GM21367 (cell line): Measurements from ENCODE around the gene GHRL.
"Not testable (repeated sequence)": the region's sequence is repeated elsewhere in the genome, so short reads cannot be mapped to it uniquely, and the experiment has no call there.

Experiments
- ATAC-seq: cut with Tn5 transposase; IDR thresholded peaks from one replicate; pipeline ENCODE4 v1.9.1; 2021; ENCODE audit not compliant: unreplicated experiment

Gene GHRL

DNA sequence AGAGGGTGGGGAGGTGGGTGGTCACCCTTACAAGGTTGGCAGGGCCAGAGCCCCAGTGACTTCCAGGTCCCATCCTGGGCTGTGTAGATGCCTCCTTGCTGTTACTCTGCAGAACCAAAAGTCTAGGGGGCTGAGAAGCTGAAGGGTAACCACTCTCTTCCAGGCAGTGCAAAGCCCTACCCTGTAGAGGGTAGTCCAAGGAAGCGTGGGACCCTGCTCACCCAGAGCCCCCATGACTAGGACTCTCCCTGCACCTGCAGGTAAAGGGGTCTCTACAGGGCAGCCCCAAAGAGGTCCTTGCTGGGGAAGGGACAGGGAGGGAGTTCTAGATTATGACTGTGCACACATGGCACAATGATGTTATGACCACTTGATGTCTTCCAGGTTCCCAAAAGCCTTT, 14.2 kb downstream of the GHRL start:
- no peak for ATAC-seq

DNA sequence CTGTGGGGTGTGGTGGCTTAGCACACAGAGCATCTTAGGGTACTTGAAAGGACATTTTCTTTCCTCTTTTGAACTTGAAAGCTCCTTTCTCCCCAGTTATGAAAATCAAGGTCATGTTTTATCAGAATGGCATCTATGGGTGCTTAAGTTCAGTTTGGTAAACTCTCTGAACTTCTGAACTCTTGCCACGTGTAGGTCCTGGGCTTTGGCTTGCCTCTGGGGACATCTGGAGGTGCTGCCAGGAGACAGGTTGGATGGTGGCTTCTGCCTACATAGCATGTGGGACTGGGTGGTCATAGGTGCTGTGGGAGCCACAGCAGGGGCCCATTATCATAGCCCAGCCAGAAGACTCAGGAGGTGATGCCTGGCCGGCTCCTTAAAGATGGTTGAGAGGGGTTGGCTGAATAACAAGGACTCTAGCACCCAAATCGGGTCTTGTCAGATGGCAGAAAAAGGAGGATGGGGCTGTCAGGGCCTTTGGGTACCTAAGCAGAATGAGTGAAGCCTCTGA, 15.6 kb downstream of the GHRL start:
- ATAC-seq: no peak

DNA sequence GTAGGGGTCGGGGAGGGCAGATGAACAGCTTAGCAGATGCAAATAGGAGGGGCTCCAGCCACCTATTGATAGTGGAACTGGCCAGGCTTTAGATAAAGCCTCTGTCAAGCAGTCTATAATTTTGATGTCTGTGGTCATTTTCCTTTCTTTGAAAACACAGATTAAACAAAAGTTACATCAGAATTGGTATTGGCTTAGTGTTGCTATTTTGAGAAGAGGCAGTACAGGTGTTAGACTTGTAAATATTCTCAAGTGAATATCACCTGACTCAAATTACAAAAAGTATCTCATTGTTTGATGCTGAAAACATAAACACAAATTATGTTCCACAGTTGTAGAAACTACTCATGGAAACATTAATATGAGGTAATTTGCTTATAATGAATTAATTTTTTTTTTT, 18.1 kb downstream of the GHRL start:
- ATAC-seq: no peak

DNA sequence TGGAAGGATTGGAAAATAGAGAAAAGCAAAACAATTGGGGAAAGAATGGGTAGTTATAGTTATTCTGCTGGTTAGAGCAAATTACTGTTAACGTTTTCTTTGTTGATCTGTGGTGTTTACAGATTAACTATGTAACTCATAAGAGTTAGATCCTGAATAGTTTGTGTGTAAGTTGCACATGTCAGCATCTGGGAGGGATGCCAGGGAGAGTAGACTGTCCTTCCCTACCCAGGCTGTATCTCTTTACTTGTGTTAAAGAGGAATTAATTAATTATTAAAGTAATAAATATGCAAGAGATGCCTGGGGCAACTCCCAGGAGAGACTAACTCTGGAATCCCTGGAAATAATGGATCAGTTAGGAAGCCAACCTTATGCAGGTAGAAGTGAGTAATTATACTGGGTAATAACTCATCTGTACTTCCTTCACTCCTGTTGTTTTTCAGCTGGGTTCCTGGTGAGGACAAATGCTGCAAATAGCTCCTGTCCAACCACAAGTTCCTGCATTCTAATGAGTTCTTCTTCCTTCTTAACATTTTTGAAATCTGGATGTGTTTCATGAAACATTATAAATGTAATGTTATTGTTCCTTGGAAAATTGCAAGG, 18.9 kb downstream of the GHRL start:
- ATAC-seq: no peak

DNA sequence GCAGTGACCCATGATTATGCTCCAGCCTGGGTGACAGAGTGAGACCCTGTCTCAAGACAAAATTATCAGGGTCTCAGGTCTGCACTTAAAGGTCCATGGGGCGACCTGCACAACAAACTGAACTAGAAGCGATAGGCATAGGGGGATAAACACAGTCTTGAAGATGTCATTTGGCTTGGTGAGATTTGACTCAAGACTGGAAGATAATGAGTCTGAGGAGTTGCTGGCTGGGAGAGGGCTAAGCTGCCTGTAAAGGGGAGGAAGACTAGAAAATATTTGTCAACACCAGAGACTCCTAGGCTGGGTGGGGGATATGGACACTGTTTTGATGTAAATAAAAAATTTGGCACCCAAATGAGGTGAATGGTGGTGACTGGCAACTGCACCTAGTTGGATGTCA, 19.8 kb downstream of the GHRL start:
- ATAC-seq: no peak

DNA sequence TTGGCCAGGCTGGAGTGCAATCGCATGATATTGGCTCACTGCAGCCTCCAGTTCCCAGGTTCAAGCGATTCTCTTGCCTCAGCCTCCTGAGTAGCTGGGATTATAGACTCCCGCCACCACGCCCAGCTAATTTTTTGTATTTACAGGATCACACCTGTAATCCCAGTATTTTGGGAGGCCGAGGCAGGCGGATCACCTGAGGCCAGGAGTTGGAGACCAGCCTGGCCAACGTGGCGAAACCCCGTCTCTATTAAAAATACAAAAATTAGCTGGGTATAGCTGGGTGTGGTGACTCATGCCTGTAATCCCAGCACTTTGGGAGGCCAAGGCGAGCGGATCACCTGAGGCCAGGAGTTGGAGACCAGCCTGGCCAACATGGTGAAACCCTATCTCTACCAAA, 20.3 kb downstream of the GHRL start:
- not testable (repeated sequence) for ATAC-seq

DNA sequence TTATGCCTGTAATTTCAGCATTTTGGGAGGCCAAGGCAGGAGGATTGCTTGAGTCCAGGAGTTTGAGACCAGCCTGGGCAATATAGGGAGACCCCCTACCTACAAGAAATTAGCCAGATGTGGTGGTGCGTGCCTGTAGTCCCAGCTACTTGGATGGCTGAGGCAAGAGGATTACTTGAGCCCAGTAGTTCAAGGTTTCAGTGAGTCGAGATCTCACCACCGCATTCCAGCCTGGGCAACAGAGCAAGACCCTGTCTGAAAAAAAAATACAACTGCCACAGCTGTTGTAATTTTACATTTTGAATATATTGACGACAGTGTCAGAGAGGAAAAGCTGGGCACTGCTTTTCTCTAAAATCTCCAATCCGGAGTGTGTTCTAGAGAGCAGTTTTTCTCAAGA, 23.3 kb downstream of the GHRL start:
- no peak for ATAC-seq

DNA sequence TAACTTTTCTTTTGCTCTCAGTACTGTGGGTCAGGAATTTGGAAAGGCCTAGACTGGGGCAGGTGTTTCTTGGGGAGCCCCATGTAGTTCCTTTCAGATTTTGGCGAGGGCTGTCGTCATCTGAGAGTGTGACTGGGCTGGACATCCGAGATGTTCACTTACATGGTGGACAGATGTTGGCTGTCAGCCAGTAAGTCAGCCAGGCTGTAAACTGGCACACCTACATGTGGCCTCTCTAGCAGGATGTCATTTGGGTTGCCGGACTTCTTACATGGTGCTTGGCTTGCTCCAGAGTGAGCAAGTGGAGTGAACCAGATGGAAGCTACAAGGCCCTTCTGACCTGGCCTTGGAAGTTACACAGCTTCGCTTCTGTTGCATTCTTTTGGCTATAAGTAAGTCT, 23.8 kb downstream of the GHRL start:
- ATAC-seq: no peak

DNA sequence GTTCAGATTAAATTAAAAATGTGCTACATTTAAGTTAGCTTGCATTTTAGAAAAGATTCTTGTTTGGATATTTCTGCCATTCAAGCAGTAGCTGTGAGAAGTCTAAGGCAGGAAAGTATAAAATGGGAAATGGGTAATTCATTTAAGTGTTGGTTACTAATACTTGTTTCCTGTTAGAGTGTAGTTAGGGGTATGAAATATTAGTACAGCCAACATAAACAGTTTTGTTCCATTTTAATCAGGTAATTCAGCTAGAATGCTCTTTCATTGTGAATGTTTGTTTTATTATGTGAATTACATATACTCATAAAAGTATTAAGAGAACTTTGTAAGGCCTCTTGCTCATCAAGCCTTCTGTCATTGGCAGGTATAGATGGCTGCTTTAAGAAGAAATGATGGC, 24.6 kb downstream of the GHRL start:
- no peak for ATAC-seq

DNA sequence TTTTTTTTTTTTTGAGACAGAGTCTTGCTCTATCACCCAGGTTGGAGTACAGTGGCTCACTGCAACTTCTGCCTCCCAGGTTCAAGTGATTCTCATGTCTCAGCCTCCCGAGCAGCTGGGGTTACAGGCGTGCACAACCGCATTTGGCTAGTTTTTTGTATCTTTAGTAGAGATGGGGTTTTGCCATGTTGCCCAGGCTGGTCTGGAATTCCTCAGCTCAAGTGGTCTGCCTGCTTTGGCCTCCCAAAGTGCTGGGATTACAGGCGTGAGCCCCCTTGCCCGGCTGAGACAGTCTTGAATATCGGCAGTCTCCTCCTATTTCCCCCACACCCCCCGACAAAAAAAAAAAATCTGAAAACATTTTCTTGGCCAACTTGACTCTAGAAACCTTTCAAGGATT, 25.8 kb downstream of the GHRL start:
- ATAC-seq: not testable (repeated sequence)

DNA sequence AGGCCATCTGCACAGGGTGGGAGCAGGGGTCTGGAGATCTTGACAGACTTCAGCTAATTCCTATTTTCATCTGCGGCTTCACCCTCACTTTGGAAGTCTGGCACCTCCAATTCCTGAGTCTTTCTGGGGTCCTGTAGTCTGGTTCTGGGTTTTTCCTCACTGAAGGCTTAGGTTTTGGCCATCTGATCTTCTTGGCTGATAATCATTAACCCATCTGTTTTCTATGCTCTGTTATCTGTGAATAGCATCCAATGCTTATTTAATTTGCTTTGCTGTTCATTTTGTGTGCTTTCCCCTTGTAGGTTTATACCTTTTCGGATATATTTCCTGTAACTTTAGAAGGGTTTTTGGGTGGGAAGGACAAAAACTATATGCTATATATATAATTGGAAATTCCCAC, 26.9 kb downstream of the GHRL start:
- no peak for ATAC-seq

DNA sequence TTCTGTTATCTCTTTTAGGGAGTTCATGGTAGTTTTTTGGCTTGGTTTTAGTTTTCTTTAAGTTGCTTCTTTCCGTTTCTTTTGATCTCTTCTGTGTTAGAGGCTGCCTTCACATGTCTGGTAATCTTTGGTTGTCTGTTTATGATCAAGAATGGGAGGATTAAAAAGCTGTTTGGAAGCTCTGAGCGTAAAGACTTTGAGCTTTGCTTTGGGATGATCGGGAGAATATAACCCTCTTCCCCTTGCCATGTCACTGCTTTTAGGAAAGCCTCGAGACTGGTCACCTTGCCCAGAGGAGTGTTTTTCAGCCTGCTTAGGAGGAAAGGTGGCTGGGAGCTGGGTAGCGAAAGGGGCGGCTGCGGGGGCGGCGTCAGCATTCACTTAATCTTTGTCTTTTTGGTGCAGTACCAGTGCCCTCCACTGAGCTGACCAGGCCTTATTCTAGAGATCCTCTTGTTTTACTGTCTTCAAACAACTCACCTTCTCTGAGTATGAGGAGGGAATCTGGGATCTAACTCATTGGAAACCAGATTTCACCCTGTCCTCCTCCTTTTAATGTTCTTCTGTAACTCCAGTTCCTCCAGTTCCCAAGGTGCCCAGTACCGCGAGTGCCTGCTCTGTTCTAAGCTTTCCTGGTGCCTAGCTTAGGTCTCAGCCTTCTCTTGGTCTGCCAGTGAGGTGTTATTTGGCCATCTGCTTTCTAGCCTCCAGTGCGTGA, 28.9 kb downstream of the GHRL start:
- ATAC-seq: no peak

DNA sequence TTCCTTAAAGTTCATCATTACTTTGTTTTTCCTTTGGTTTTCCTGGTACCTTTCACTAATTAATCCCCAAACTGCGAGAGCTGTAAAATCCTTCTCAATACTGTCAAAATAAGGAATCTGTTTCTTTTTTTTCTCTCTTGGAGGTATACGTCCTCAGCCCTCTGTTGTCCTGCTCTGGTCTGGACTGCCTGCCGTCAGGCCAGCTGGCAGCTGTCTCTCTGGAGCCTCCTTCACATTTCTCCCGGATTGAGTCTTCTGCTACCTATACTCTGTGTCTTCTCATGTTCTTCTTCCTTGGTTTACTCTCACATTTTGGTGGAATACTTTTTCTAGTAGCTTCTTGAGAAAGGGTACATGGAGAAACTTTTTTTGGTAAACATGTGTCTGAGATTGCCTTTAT, 30.7 kb downstream of the GHRL start:
- ATAC-seq: no peak

DNA sequence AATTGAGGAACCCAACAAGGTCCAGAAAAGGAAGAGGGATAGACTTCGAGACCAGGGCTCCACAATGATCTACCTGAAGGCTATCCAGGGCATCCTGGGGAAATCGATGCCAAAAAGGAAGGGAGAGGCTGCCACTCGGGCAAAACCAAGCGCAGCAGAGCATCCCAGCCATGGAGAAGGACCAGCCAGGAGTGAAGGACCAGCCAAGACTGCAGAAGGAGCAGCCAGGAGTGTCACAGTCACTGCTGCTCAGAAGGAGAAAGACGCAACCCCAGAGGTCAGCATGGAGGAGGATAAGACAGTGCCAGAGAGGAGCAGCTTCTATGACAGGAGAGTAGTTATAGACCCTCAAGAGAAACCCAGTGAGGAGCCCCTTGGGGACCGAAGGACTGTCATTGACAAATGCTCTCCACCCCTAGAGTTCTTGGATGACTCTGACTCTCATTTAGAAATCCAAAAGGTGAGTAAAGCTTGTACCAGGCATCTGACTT, 32.5 kb downstream of the GHRL start:
- no peak for ATAC-seq

DNA sequence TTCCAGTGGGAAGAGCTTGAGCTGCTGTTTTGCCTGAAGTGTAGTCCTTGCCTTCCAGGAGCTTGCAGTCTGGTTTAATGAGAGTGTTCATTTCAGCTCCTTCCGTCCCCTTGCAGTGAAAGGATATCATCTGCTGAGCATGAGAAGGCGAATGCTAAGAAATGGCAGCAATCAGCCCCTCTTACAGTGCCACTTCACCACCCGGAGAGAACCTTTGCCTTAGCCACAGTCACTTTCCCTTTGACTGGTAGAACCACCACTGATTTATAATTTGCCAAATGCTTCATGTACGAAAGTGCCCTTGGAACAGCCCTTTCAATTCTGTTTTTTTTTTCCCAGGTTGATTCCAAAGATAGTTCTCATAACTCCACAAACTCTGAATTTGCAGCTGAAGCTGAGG, 32.9 kb downstream of the GHRL start:
- no peak for ATAC-seq

DNA sequence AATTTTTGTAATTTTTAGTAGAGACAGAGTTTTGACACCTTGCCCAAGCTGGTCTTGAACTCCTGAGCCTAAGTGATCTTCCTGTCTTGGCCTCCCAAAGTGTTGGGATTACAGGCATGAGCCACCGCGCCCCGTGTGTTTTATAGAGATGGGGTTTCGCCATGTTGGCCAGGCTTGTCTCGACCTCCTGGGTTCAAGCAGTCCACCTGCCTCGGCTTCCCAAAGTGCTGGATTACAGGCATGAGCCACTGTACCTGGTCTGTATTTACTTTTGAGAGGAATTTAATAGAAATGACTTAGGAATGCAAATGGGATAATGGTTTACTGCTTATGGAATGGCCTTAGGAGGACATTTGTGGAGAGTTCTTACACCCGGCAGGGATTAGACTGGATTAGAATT, 33.7 kb downstream of the GHRL start:
- ATAC-seq: no peak

DNA sequence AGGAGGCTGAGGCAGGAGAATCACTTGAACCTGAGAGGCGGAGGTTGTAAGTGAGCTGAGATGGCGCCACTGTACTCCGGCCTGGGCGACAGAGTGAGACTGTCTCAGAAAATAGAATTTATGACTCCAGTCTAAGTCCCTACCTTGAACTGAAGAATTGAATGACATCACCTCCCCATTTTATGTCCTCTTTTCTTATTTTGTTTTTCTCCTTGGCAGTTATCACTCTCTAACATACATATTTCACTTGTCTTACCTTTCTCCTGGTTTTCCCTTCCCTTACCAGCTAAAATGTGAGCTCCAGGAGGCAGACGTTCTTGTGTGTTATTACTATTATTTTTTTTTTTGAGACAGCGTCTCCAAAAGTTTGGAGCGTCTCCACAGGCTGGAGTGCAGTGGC, 36.9 kb downstream of the GHRL start:
- no peak for ATAC-seq

DNA sequence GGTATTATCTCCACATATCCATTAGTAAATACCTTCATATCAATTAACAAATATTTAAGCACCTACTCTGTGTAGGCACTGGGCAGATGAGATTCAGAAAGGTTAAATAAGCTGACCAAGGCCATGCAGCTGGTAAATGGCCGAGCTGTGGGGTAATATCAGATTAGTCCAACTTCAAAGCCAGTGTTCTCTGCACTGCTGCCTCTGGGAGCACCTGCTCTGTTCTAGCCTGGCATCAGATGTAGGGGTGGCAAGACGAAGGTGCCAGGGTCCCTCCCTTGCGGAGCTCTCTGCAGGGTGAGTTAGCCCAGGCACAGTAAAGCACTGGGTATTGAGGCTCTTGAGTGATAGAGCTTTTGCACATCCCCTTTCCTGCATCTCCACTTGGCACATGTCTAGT, 39.0 kb downstream of the GHRL start:
- ATAC-seq: no peak

DNA sequence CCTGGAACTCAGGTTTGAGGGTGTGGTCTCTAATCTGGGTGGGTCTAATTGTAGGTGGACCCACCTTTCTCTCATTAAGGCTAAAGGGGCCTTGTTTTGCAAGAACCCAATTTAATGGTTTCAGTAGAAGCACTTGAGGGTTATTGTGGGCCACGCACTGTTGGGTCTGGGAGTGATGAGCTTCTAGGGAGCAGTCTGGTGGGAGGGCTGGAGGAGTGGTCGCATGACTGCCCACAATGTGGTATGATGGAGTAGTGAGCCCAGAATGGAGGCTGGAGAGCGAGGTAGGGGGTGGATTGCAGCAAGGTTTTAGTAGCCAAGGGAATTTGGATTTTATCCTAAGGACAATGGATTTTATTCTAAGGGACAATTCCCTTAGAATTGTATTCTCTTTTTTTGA, 41.7 kb downstream of the GHRL start:
- ATAC-seq: no peak

DNA sequence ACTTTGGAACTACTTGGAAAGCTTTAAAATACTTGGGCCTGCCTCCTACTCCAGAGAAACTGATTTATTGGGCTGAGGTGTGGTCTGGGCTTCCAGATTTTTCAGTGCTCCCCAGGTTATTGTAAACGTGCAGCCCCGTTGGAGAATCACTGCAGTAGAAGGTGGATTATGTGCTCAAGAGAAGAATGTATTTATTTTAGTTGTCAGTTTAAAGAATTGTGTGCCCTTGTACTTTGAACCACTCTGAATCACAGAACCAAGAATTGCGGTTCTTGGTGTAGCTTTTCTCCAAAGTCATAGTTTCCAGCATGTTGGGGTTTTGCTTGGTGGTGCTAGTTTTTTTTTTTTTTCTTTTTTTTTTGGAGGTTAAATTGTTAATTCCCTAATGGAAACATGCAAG, 42.9 kb downstream of the GHRL start:
- ATAC-seq: no peak

DNA sequence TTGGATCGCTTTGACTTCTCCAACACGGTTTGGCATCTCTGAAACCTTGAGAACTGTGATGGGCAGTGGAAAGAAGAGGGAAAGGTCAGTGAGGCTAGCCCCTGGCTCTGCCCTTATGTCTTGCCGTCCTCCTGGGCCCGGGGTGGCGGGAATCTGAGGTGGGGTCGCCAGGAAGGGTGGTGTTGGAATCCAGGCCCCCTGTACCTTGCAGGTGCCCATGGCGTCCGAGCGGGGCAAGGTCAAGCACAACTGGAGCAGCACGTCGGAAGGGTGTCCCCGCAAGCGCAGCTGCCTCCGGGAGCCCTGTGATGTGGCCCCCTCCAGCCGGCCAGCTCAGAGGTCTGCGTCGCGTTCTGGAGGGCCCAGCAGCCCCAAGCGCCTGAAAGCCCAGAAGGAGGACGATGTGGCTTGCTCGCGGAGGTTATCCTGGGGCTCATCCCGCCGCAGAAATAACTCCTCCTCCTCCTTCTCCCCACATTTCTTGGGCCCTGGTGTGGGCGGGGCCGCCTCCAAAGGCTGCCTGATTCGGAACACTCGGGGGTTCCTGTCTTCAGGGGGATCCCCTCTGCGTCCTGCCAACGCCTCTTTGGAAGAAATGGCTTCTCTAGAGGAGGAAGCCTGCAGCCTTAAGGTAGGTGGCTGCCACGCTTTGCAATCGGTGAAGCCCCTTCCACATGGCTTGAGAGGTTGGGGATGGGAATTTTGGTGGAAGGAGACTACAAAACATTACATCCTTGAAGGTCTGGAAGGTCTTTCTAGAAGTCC, 43.6 kb downstream of the GHRL start:
- ATAC-seq: no peak
